GM12878 (cell line): ENCODE results near the gene OR51A7. TPM values are rescaled to one million over a fixed set of nuclear protein-coding genes. Genes with fewer than 3 reads are reported as not detected.

Experiments used
- ATAC-seq: fragments of 200-7000 bp; cut with Tn5 transposase; 3 replicates; pipeline ENCODE4 v1.9.1; 2020; ENCODE audit warnings: mild to moderate bottlenecking, moderate library complexity
- BruUV-seq: library from RNA; stranded (reverse); fragments of 400-500 nt; replicated peaks from 2 replicates; lab custom pipeline; 2021; lab: Mats Ljungman, UMichigan
- CTCF ChIA-PET: fragments of 300-600 bp; sonication (Branson Sonifier 250); formaldehyde crosslinking; extraction: SDS; loops from one replicate; lab custom pipeline; 2021; ENCODE audit warnings: inconsistent platforms; lab: Yijun Ruan, JAX
- POLR2A ChIA-PET: fragments of 350-600 bp; formaldehyde crosslinking; extraction: SDS; loops from one replicate; lab custom pipeline; 2021; ENCODE audit warnings: inconsistent platforms; lab: Charles Lee
- RAD21 ChIA-PET: fragments of 300-600 bp; sonication (Branson Sonifier 250); formaldehyde crosslinking; loops from one replicate; lab custom pipeline; 2023; ENCODE audit warnings: antibody characterized with exemption; ENCODE audit not compliant: unreplicated experiment; lab: Charles Lee
- SMC1A ChIA-PET: fragments of 300-600 bp; sonication (Branson Sonifier 250); formaldehyde crosslinking; loops from one replicate; lab custom pipeline; 2023; ENCODE audit not compliant: unreplicated experiment, uncharacterized antibody; lab: Charles Lee
- DNase-seq: peaks from one replicate; pipeline ENCODE4 v3.0.0-alpha.2; 2011; ENCODE audit warnings: low read depth, low spot score
- FAIRE-seq: peaks from 3 replicates; lab custom pipeline; 2011; peaks lifted over from hg19 to GRCh38; lab: Jason Lieb, UNC
- H2AFZ ChIP-seq: 2 replicates; pipeline ENCODE4 v1.6.0; 2011; ENCODE audit warnings: low read depth, low read length, control low read depth; ENCODE audit not compliant: control insufficient read depth
- H3K27ac ChIP-seq: 2 replicates; pipeline ENCODE4 v1.5.1; 2011; ENCODE audit warnings: control low read depth; ENCODE audit not compliant: control insufficient read depth, insufficient read depth
- H3K27me3 ChIP-seq, 2 experiments: replicated peaks in 1 of 2; 2 replicates each; pipeline versions ENCODE4 v1.6.0 to v1.6.1; 2011; ENCODE audit warnings: low read length in 1 of 2; ENCODE audit not compliant: control insufficient read depth in 2 of 2, insufficient read depth in 2 of 2
- H3K36me3 ChIP-seq, 2 experiments: 2 replicates each; pipeline ENCODE4 v1.5.1; 2011; ENCODE audit warnings: low read length in 1 of 2; ENCODE audit not compliant: control insufficient read depth in 2 of 2, insufficient read depth in 2 of 2
- H3K4me1 ChIP-seq: 2 replicates; pipeline ENCODE4 v1.6.1; 2011; ENCODE audit warnings: mild to moderate bottlenecking, low read length, moderate library complexity, mixed read lengths; ENCODE audit not compliant: control insufficient read depth, insufficient read depth
- H3K4me2 ChIP-seq: 2 replicates; pipeline ENCODE4 v1.6.0; 2011; ENCODE audit warnings: control low read depth; ENCODE audit not compliant: control insufficient read depth, insufficient read depth
- H3K4me3 ChIP-seq: fragments of 200-600 bp; sonication (generic); 2 replicates; pipeline ENCODE4 v1.5.1; 2016
- H3K79me2 ChIP-seq: 2 replicates; pipeline ENCODE4 v1.6.0; 2011; ENCODE audit warnings: low read length; ENCODE audit not compliant: control insufficient read depth, insufficient read depth
- H3K9ac ChIP-seq: 2 replicates; pipeline ENCODE4 v1.8.0; 2011; ENCODE audit warnings: low read length, control low read depth, mixed read lengths; ENCODE audit not compliant: control insufficient read depth, insufficient read depth
- H3K9me3 ChIP-seq: replicated peaks from 3 replicates; pipeline ENCODE4 v1.5.1; 2011; ENCODE audit warnings: mild to moderate bottlenecking, low read length; ENCODE audit not compliant: control insufficient read depth, insufficient read depth
- H4K20me1 ChIP-seq: 2 replicates; pipeline ENCODE4 v1.6.0; 2011; ENCODE audit not compliant: control insufficient read depth, insufficient read depth
- BRCA1 ChIP-seq: IDR thresholded peaks from 2 replicates; pipeline ENCODE4 v1.6.1; 2011; ENCODE audit warnings: low read depth, low read length, improper control_type of control experiment
- CREM ChIP-seq: IDR thresholded peaks from 2 replicates; pipeline ENCODE4 v1.6.1; 2014; ENCODE audit warnings: antibody characterized with exemption, low read depth
- FOXM1 ChIP-seq: IDR thresholded peaks from 2 replicates; pipeline ENCODE4 v1.6.1; 2012; ENCODE audit warnings: low read depth, mild to moderate bottlenecking, inconsistent platforms, low read length, moderate library complexity
- GABPA ChIP-seq: IDR thresholded peaks from 2 replicates; pipeline ENCODE4 v1.6.1; 2014; ENCODE audit warnings: antibody characterized with exemption, low read depth, mild to moderate bottlenecking, inconsistent platforms
- GATAD2B ChIP-seq: fragments of 450-650 bp; conservative IDR thresholded peaks from 2 replicates; pipeline ENCODE4 v1.6.1; 2017; ENCODE audit warnings: low read depth, mild to moderate bottlenecking, moderate library complexity
- IKZF1 ChIP-seq: fragments of 450-650 bp; conservative IDR thresholded peaks from 2 replicates; pipeline ENCODE4 v1.6.1; 2017; ENCODE audit warnings: antibody characterized with exemption, mild to moderate bottlenecking
- IKZF2 ChIP-seq, 2 experiments: fragments of 450-650 bp; IDR thresholded peaks; 2 replicates each; pipeline ENCODE4 v1.6.1; 2017; ENCODE audit warnings: mild to moderate bottlenecking in 2 of 2, moderate library complexity in 2 of 2
- MXI1 ChIP-seq: fragments of 150-350 bp; IDR thresholded peaks from 2 replicates; pipeline ENCODE4 v1.6.1; 2011; ENCODE audit warnings: low read depth, mild to moderate bottlenecking, inconsistent platforms, low read length, improper control_type of control experiment
- MYB ChIP-seq: fragments of 150-350 bp; IDR thresholded peaks from 2 replicates; pipeline ENCODE4 v1.6.1; 2014; ENCODE audit warnings: mild to moderate bottlenecking, low read depth, low read length, borderline replicate concordance
- NFYA ChIP-seq: IDR thresholded peaks from 2 replicates; pipeline ENCODE4 v1.6.1; 2011; ENCODE audit warnings: low read depth, mild to moderate bottlenecking, low read length, improper control_type of control experiment, borderline replicate concordance
- RUNX3 ChIP-seq: IDR thresholded peaks from 2 replicates; pipeline ENCODE4 v1.6.1; 2012; ENCODE audit warnings: low read length, inconsistent platforms
- SMC3 ChIP-seq: IDR thresholded peaks from 2 replicates; pipeline ENCODE4 v1.6.1; 2011; ENCODE audit warnings: low read length, improper control_type of control experiment, borderline replicate concordance
- STAT3 ChIP-seq: IDR thresholded peaks from 2 replicates; pipeline ENCODE4 v1.6.1; 2011; ENCODE audit warnings: low read depth, low read length, improper control_type of control experiment
- TCF7 ChIP-seq: IDR thresholded peaks from 2 replicates; pipeline ENCODE4 v1.6.1; 2014; ENCODE audit warnings: antibody characterized with exemption, borderline replicate concordance
- ZBED1 ChIP-seq: IDR thresholded peaks from 2 replicates; pipeline ENCODE4 v1.6.1; 2016; ENCODE audit warnings: borderline replicate concordance
- WGBS: methylation state at CpG from one replicate; pipeline ENCODE4 v1.1.6; 2016; ENCODE audit warnings: low lambda C conversion rate; ENCODE audit not compliant: insufficient replicate concordance, insufficient coverage; ENCODE audit errors: missing lambda C conversion rate; 5-methylcytosine and 5-hydroxymethylcytosine counted together
- in situ Hi-C: fragments of 300-500 bp; cut with MboI; formaldehyde crosslinking; loops from 9 replicates; pipeline ENCODE4 v1.14.3; 2018; ENCODE audit warnings: mixed read lengths
- intact Hi-C: fragments of 100-400 bp; cut with micrococcal nuclease; formaldehyde crosslinking; loops from one replicate; pipeline ENCODE4 v1.14.2; 2022; ENCODE audit not compliant: unreplicated experiment
- polyA plus RNA-seq, 11 experiments: library from polyadenylated mRNA; depleted of rRNA in 4 of 11; unstranded in 6 of 11; stranded (reverse) in 5 of 11; fragments of >200 nt; fragmentation: Nextera tagmentation in 4 of 11; fragmentation: Illumina TruSeq in 1 of 11; extraction: Ambion mirVana in 4 of 11; extraction: Trizol in 1 of 11; gene quantifications; 1 replicate in 1 of 11; 2 replicates in 10 of 11; pipeline versions ENCODE4 v1.2.1 to v1.2.3, GENCODE V29; 2011 to 2016; ENCODE audit warnings: inconsistent platforms in 2 of 11, missing spikeins in 2 of 11, low read depth in 1 of 11
- total RNA-seq, 4 experiments: library from RNA; depleted of rRNA in 3 of 4; stranded (reverse); fragments of >200 nt in 3 of 4; fragmentation: Illumina TruSeq in 1 of 4; extraction: Trizol in 1 of 4; gene quantifications; 2 replicates each; pipeline versions ENCODE4 v1.2.1 to v1.2.3, GENCODE V29; 2013 to 2021
- TF ChIP-seq, protein P1 (sequence below): fragments of 450-650 bp; formaldehyde crosslinking; IDR thresholded peaks from 2 replicates; pipeline ENCODE4 v1.4.0; 2022; ENCODE audit warnings: mild to moderate bottlenecking, moderate library complexity
- TF ChIP-seq, protein P2 (sequence below): fragments of 450-650 bp; conservative IDR thresholded peaks from 2 replicates; pipeline ENCODE4 v1.6.1; 2017; ENCODE audit warnings: mild to moderate bottlenecking, moderate library complexity
- TF ChIP-seq, protein P3 (sequence below): IDR thresholded peaks from 2 replicates; pipeline ENCODE4 v1.6.1; 2012; ENCODE audit warnings: low read length, inconsistent platforms

OR51A7 gene
- total and polyA plus RNA-seq, 10 of the 15 experiments (the other 5 are each of a cell fraction or from before 2014, with no cell fraction given) = not detected

DNA sequence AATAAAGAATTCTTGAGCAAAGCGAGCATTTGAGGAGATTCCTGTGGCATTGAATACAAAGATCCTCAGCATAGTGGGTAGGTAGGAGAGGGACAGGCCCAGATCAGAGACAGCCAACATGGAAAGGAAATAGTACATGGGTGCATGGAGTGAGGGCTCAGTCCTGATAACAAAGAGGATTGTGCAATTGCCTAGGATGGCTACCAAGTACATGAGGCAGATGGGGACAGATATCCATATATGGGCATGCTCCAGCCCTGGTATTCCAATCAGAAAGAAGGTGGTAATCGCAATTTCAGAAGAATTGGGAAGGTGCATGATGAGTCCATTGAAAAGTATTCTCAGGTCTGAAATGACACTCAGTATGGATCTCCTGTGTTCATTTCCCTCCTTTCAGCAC lies 13.3 kb upstream of the OR51A7 start:
- no peaks in the 10 kb centered on the region for H3K79me2 ChIP-seq
- no peak for ATAC-seq
- H3K4me1 ChIP-seq = no peaks in the 10 kb centered on the region
- TF ChIP-seq, protein P1, sequence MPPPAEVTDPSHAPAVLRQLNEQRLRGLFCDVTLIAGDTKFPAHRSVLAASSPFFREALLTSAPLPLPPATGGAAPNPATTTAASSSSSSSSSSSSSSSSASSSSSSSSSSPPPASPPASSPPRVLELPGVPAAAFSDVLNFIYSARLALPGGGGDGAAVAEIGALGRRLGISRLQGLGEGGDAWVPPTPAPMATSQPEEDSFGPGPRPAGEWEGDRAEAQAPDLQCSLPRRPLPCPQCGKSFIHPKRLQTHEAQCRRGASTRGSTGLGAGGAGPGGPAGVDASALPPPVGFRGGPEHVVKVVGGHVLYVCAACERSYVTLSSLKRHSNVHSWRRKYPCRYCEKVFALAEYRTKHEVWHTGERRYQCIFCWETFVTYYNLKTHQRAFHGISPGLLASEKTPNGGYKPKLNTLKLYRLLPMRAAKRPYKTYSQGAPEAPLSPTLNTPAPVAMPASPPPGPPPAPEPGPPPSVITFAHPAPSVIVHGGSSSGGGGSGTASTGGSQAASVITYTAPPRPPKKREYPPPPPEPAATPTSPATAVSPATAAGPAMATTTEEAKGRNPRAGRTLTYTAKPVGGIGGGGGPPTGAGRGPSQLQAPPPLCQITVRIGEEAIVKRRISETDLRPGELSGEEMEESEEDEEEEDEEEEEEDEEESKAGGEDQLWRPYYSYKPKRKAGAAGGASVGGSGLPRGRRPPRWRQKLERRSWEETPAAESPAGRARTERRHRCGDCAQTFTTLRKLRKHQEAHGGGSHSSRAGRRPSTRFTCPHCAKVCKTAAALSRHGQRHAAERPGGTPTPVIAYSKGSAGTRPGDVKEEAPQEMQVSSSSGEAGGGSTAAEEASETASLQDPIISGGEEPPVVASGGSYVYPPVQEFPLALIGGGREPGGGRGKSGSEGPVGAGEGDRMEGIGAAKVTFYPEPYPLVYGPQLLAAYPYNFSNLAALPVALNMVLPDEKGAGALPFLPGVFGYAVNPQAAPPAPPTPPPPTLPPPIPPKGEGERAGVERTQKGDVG (CRISPR knock-in tag) = no peak
- no peak for TF ChIP-seq STAT3
- no peak for TF ChIP-seq SMC3
- no peak for TF ChIP-seq FOXM1
- TF ChIP-seq ZBED1 = no peak
- no peak for TF ChIP-seq NFYA
- TF ChIP-seq MXI1 = no peak
- TF ChIP-seq BRCA1 = no peak
- TF ChIP-seq RUNX3 = no peak
- TF ChIP-seq, protein P2, sequence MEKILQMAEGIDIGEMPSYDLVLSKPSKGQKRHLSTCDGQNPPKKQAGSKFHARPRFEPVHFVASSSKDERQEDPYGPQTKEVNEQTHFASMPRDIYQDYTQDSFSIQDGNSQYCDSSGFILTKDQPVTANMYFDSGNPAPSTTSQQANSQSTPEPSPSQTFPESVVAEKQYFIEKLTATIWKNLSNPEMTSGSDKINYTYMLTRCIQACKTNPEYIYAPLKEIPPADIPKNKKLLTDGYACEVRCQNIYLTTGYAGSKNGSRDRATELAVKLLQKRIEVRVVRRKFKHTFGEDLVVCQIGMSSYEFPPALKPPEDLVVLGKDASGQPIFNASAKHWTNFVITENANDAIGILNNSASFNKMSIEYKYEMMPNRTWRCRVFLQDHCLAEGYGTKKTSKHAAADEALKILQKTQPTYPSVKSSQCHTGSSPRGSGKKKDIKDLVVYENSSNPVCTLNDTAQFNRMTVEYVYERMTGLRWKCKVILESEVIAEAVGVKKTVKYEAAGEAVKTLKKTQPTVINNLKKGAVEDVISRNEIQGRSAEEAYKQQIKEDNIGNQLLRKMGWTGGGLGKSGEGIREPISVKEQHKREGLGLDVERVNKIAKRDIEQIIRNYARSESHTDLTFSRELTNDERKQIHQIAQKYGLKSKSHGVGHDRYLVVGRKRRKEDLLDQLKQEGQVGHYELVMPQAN = no peak
- TF ChIP-seq TCF7 = no peak
- no peak for TF ChIP-seq CREM
- TF ChIP-seq GATAD2B = no peak
- no peak for TF ChIP-seq GABPA
- TF ChIP-seq IKZF1 = no peak
- TF ChIP-seq, protein P3, sequence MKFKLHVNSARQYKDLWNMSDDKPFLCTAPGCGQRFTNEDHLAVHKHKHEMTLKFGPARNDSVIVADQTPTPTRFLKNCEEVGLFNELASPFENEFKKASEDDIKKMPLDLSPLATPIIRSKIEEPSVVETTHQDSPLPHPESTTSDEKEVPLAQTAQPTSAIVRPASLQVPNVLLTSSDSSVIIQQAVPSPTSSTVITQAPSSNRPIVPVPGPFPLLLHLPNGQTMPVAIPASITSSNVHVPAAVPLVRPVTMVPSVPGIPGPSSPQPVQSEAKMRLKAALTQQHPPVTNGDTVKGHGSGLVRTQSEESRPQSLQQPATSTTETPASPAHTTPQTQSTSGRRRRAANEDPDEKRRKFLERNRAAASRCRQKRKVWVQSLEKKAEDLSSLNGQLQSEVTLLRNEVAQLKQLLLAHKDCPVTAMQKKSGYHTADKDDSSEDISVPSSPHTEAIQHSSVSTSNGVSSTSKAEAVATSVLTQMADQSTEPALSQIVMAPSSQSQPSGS = no peak
- TF ChIP-seq MYB = no peak
- TF ChIP-seq IKZF2 (IDR thresholded peaks at IDR 0.05) = no peak
- no peaks in the 10 kb centered on the region for H3K27me3 ChIP-seq
- no peak overlapping the region for H3K4me3 ChIP-seq
- 37% methylated on average over 2 of the region's 2 CpGs for whole genome bisulfite sequencing
- H2AFZ ChIP-seq = no peak overlapping the region
- no peaks in the 10 kb centered on the region for H3K9me3 ChIP-seq
- H3K4me2 ChIP-seq = no peak overlapping the region
- FAIRE-seq = no peak
- H3K36me3 ChIP-seq = no peaks in the 10 kb centered on the region
- in situ Hi-C loops (no loop called here), intact Hi-C loops (no loop called here)
- ChIA-PET POLR2A (no interaction called here), CTCF (no interaction called here), RAD21 (no interaction called here), SMC1A (no interaction called here)
- H4K20me1 ChIP-seq = no peaks in the 10 kb centered on the region
- DNase-seq = no peak
- H3K9ac ChIP-seq = no peak overlapping the region
- no TSS peak for BruUV-seq
- no peak overlapping the region for H3K27ac ChIP-seq
